Stimulated activated effector memory CD8-positive, alpha-beta T cell treated with anti-CD3 and anti-CD28 coated beads, Interleukin-12 subunit alpha, Interleukin-12 subunit beta, amount 100 ng/mL, for 72 hours (primary cell): ENCODE results near the gene ZFR2.
A peak's percentile ranks its signal among the peaks of the same experiment; 100 is the strongest.
"Not testable (repeated sequence)": the region's sequence is repeated elsewhere in the genome, so short reads cannot be mapped to it uniquely, and the experiment has no call there.

Source experiments
- ATAC-seq: fragments of 150-1000 bp; cut with Tn5 transposase; 2 replicates; pipeline ENCODE4 v1.10.0; 2021
- DNase-seq, 2 donors: peaks; one replicate each; pipeline ENCODE4 v3.0.0; 2021 to 2022; ENCODE audit warnings: low spot score in 2 of 2
- H3K27ac Mint-ChIP-seq: one replicate; pipeline ENCODE4 v1.8.0; 2022; ENCODE audit warnings: mild to moderate bottlenecking, mixed read lengths
- H3K36me3 Mint-ChIP-seq: one replicate; pipeline ENCODE4 v1.8.0; 2022; ENCODE audit warnings: mild to moderate bottlenecking, mixed read lengths
- H3K4me1 Mint-ChIP-seq: one replicate; pipeline ENCODE4 v1.8.0; 2022; ENCODE audit warnings: mixed read lengths
- H3K4me3 Mint-ChIP-seq: one replicate; pipeline ENCODE4 v1.8.0; 2022; ENCODE audit warnings: mild to moderate bottlenecking, mixed read lengths
- H3K9me3 Mint-ChIP-seq: one replicate; pipeline ENCODE4 v1.8.0; 2022; ENCODE audit warnings: mixed read lengths

Gene ZFR2

GRCh38 chr19:3868770-3869456 lies at the start of gene ZFR2:
TSS of gene ZFR2 (minus strand) at chr19:3869038. CDS start at chr19:3869017, 21 bp downstream.
- peak within 1 kb of the TSS; percentile 41 for H3K4me3 Mint-ChIP-seq
- ATAC-seq (peak; percentile 19), DNase-seq (no peak)
- no peaks in the 10 kb centered on the region for H3K36me3 Mint-ChIP-seq
- peaks cover 8% of the 10 kb centered on the region for H3K4me1 Mint-ChIP-seq
- no peak within 1 kb of the TSS for H3K27ac Mint-ChIP-seq
- H3K9me3 Mint-ChIP-seq: no peaks in the 10 kb centered on the region

GRCh38 chr19:3916033-3916432 lies 47.2 kb upstream of the ZFR2 start:
- no peaks in the 10 kb centered on the region for H3K9me3 Mint-ChIP-seq
- H3K36me3 Mint-ChIP-seq: no peaks in the 10 kb centered on the region
- DNase-seq (no peak), ATAC-seq (no peak)
- H3K4me1 Mint-ChIP-seq: no peaks in the 10 kb centered on the region
- no peak overlapping the region for H3K4me3 Mint-ChIP-seq
- no peak overlapping the region for H3K27ac Mint-ChIP-seq

- DNase-seq: no peak
- H3K9me3 Mint-ChIP-seq: peaks cover 2% of the 10 kb centered on the region
These were observed 45.4 kb upstream of the ZFR2 start for GRCh38 chr19:3914199-3914598.

GRCh38 chr19:3910105-3910504 lies 41.3 kb upstream of the ZFR2 start:
- Mint-ChIP-seq H3K27ac (no peak overlapping the region), H3K4me1 (no peaks in the 10 kb centered on the region), H3K36me3 (no peaks in the 10 kb centered on the region), H3K4me3 (no peak overlapping the region), H3K9me3 (peaks cover 2% of the 10 kb centered on the region)
- no peak for ATAC-seq
- DNase-seq: no peak

More at GRCh38 chr19:3914199-3914598, 45.4 kb upstream of the ZFR2 start:
- Mint-ChIP-seq H3K4me3 (no peak overlapping the region), H3K27ac (no peak overlapping the region), H3K4me1 (no peaks in the 10 kb centered on the region), H3K36me3 (no peaks in the 10 kb centered on the region)
- ATAC-seq: no peak

GRCh38 chr19:3908266-3909054 lies 39.6 kb upstream of the ZFR2 start:
- no peak overlapping the region for H3K4me3 Mint-ChIP-seq
- no peaks in the 10 kb centered on the region for H3K4me1 Mint-ChIP-seq
- no peaks in the 10 kb centered on the region for H3K36me3 Mint-ChIP-seq
- DNase-seq (no peak), ATAC-seq (no peak)
- no peak overlapping the region for H3K27ac Mint-ChIP-seq
- peaks cover 2% of the 10 kb centered on the region for H3K9me3 Mint-ChIP-seq

- Mint-ChIP-seq H3K4me3 (no peak overlapping the region), H3K36me3 (no peaks in the 10 kb centered on the region), H3K27ac (no peak overlapping the region), H3K9me3 (peaks cover 2% of the 10 kb centered on the region), H3K4me1 (no peaks in the 10 kb centered on the region)
- ATAC-seq (no peak), DNase-seq (no peak)
These were observed 38.9 kb upstream of the ZFR2 start for GRCh38 chr19:3907626-3908265.

GRCh38 chr19:3904233-3904632 lies 35.4 kb upstream of the ZFR2 start:
- H3K27ac Mint-ChIP-seq: no peak overlapping the region
- no peak overlapping the region for H3K4me3 Mint-ChIP-seq
- ATAC-seq (no peak), DNase-seq (no peak)
- H3K4me1 Mint-ChIP-seq: no peaks in the 10 kb centered on the region
- no peaks in the 10 kb centered on the region for H3K36me3 Mint-ChIP-seq
- H3K9me3 Mint-ChIP-seq: no peaks in the 10 kb centered on the region

GRCh38 chr19:3902317-3902973 lies 33.6 kb upstream of the ZFR2 start:
- H3K9me3 Mint-ChIP-seq: no peaks in the 10 kb centered on the region
- no peak for ATAC-seq
- no peak for DNase-seq
- no peak overlapping the region for H3K4me3 Mint-ChIP-seq
- H3K36me3 Mint-ChIP-seq: no peaks in the 10 kb centered on the region
- no peak overlapping the region for H3K27ac Mint-ChIP-seq
- peaks cover 7% of the 10 kb centered on the region for H3K4me1 Mint-ChIP-seq

- Mint-ChIP-seq H3K27ac (no peak overlapping the region), H3K36me3 (no peaks in the 10 kb centered on the region), H3K9me3 (no peaks in the 10 kb centered on the region), H3K4me1 (peaks cover 7% of the 10 kb centered on the region), H3K4me3 (no peak overlapping the region)
- DNase-seq (no peak), ATAC-seq (no peak)
These were observed 30.9 kb upstream of the ZFR2 start for GRCh38 chr19:3899531-3900294.

- Mint-ChIP-seq H3K4me1 (peaks cover 7% of the 10 kb centered on the region), H3K4me3 (no peak overlapping the region), H3K9me3 (no peaks in the 10 kb centered on the region), H3K36me3 (no peaks in the 10 kb centered on the region), H3K27ac (no peak overlapping the region)
- ATAC-seq: no peak
- DNase-seq: no peak
These were observed 29.6 kb upstream of the ZFR2 start for GRCh38 chr19:3898426-3898825.

GRCh38 chr19:3897936-3898335 lies 29.1 kb upstream of the ZFR2 start:
- Mint-ChIP-seq H3K4me3 (no peak overlapping the region), H3K4me1 (peaks cover 7% of the 10 kb centered on the region), H3K36me3 (no peaks in the 10 kb centered on the region), H3K9me3 (no peaks in the 10 kb centered on the region), H3K27ac (no peak overlapping the region)
- DNase-seq (no peak), ATAC-seq (peak; percentile 69)

- no peaks in the 10 kb centered on the region for H3K36me3 Mint-ChIP-seq
- ATAC-seq: no peak
- DNase-seq: no peak
- H3K4me1 Mint-ChIP-seq: peaks cover 7% of the 10 kb centered on the region
- no peaks in the 10 kb centered on the region for H3K9me3 Mint-ChIP-seq
- no peak overlapping the region for H3K4me3 Mint-ChIP-seq
- H3K27ac Mint-ChIP-seq: no peak overlapping the region
These were observed 26.9 kb upstream of the ZFR2 start for GRCh38 chr19:3895788-3896187.

- H3K4me1 Mint-ChIP-seq, H3K4me3 Mint-ChIP-seq, H3K9me3 Mint-ChIP-seq, H3K36me3 Mint-ChIP-seq, ATAC-seq, DNase-seq, H3K27ac Mint-ChIP-seq: not testable (repeated sequence)
These were observed 26.1 kb upstream of the ZFR2 start for GRCh38 chr19:3894959-3895358.

GRCh38 chr19:3893509-3894179 lies 24.8 kb upstream of the ZFR2 start:
- Mint-ChIP-seq H3K4me1 (peaks cover 7% of the 10 kb centered on the region), H3K36me3 (no peaks in the 10 kb centered on the region), H3K27ac (no peak overlapping the region), H3K9me3 (no peaks in the 10 kb centered on the region), H3K4me3 (no peak overlapping the region)
- ATAC-seq: no peak
- no peak for DNase-seq
